CD14-positive monocyte (primary cell): ENCODE results near the gene GOLGA6L7. TPM values are rescaled to one million over a fixed set of nuclear protein-coding genes. Genes with fewer than 3 reads are reported as not detected.
"Not testable (repeated sequence)": the region's sequence is repeated elsewhere in the genome, so short reads cannot be mapped to it uniquely, and the experiment has no call there.

ENCODE experiments used
- DNase-seq, 3 donors: peaks; one replicate each; pipeline ENCODE4 v3.0.0-alpha.2; 2011 to 2022
- H2AFZ ChIP-seq: 2 replicates; pipeline ENCODE4 v1.6.0; 2012; ENCODE audit warnings: mild to moderate bottlenecking, low read depth, low read length, inconsistent platforms; ENCODE audit not compliant: insufficient read depth, poor library complexity, severe bottlenecking
- H3K27ac ChIP-seq, 2 donors: 1 replicate in 1 of 2; 2 replicates in 1 of 2; pipeline ENCODE4 v1.5.1; 2012 to 2013; ENCODE audit warnings: low read length in 2 of 2, control low read depth in 1 of 2, inconsistent platforms in 1 of 2, low read depth in 1 of 2, mild to moderate bottlenecking in 1 of 2
- H3K27me3 ChIP-seq, 2 donors: one replicate each; pipeline versions ENCODE4 v1.6.0 to v1.6.1; 2011 to 2013; ENCODE audit warnings: low read length in 2 of 2; ENCODE audit not compliant: control insufficient read depth in 2 of 2, insufficient read depth in 2 of 2
- H3K36me3 ChIP-seq, 2 donors: replicated peaks in 1 of 2; 1 replicate in 1 of 2; 2 replicates in 1 of 2; pipeline versions ENCODE4 v1.5.1 to v1.6.1; 2012 to 2013; ENCODE audit warnings: low read length in 2 of 2, control low read depth in 1 of 2, inconsistent platforms in 1 of 2, mild to moderate bottlenecking in 1 of 2; ENCODE audit not compliant: insufficient read depth in 2 of 2, control insufficient read depth in 1 of 2
- H3K4me1 ChIP-seq, 2 donors: 1 replicate in 1 of 2; 2 replicates in 1 of 2; pipeline versions ENCODE4 v1.5.1 to v1.6.1; 2012 to 2013; ENCODE audit warnings: low read length in 2 of 2, control low read depth in 1 of 2, inconsistent platforms in 1 of 2, mild to moderate bottlenecking in 1 of 2, moderate library complexity in 1 of 2; ENCODE audit not compliant: insufficient read depth in 2 of 2, control insufficient read depth in 1 of 2
- H3K4me2 ChIP-seq: replicated peaks from 2 replicates; pipeline ENCODE3; 2012; ENCODE audit warnings: low read length, moderate library complexity, mild to moderate bottlenecking; ENCODE audit not compliant: poor library complexity, severe bottlenecking; ENCODE audit errors: extremely low read depth
- H3K4me3 ChIP-seq, 3 experiments: fragments of 200-600 bp in 1 of 3; sonication (generic) in 1 of 3; replicated peaks in 1 of 3; 1 replicate in 2 of 3; 2 replicates in 1 of 3; pipeline ENCODE4 v1.5.1; 2011 to 2013; ENCODE audit warnings: low read length in 3 of 3, mild to moderate bottlenecking in 3 of 3, control low read depth in 2 of 3, low read depth in 2 of 3, inconsistent platforms in 1 of 3, moderate library complexity in 1 of 3
- H3K79me2 ChIP-seq: 2 replicates; pipeline ENCODE4 v1.6.0; 2012; ENCODE audit warnings: mild to moderate bottlenecking, control low read depth, inconsistent platforms, low read length, moderate library complexity; ENCODE audit not compliant: insufficient read depth
- H3K9ac ChIP-seq: 2 replicates; pipeline ENCODE4 v1.6.0; 2017; ENCODE audit warnings: low read length, mild to moderate bottlenecking; ENCODE audit not compliant: insufficient read depth, poor library complexity, severe bottlenecking
- H3K9me3 ChIP-seq, 2 donors: replicated peaks in 1 of 2; 1 replicate in 1 of 2; 2 replicates in 1 of 2; pipeline versions ENCODE4 v1.5.1 to v1.6.1; 2012 to 2013; ENCODE audit warnings: low read length in 2 of 2, control low read depth in 1 of 2; ENCODE audit not compliant: control insufficient read depth in 1 of 2, insufficient read depth in 1 of 2
- H4K20me1 ChIP-seq: 2 replicates; pipeline ENCODE4 v1.6.0; 2012; ENCODE audit warnings: mild to moderate bottlenecking, low read length, control low read depth, moderate library complexity; ENCODE audit not compliant: insufficient read depth
- H3K27ac Mint-ChIP-seq, 7 donors: one replicate each; pipeline ENCODE4 v1.8.0; 2020; ENCODE audit warnings: mild to moderate bottlenecking in 7 of 7, mixed read lengths in 7 of 7, moderate library complexity in 6 of 7, inconsistent platforms in 2 of 7
- H3K27me3 Mint-ChIP-seq, 3 donors: one replicate each; pipeline ENCODE4 v1.8.0; 2021 to 2022; ENCODE audit warnings: low read depth in 3 of 3, mild to moderate bottlenecking in 3 of 3, mixed read lengths in 3 of 3, moderate library complexity in 3 of 3, inconsistent platforms in 1 of 3
- H3K36me3 Mint-ChIP-seq, 2 donors: one replicate each; pipeline ENCODE4 v1.8.0; 2020; ENCODE audit warnings: mixed read lengths in 2 of 2, inconsistent platforms in 1 of 2, mild to moderate bottlenecking in 1 of 2
- H3K4me1 Mint-ChIP-seq: one replicate; pipeline ENCODE4 v1.8.0; 2020; ENCODE audit warnings: mild to moderate bottlenecking, mixed read lengths
- H3K4me3 Mint-ChIP-seq, 2 donors: one replicate each; pipeline ENCODE4 v1.8.0; 2020; ENCODE audit warnings: mild to moderate bottlenecking in 2 of 2, mixed read lengths in 2 of 2, moderate library complexity in 1 of 2
- H3K9me3 Mint-ChIP-seq, 7 donors: one replicate each; pipeline ENCODE4 v1.8.0; 2020 to 2022; ENCODE audit warnings: mixed read lengths in 7 of 7, mild to moderate bottlenecking in 6 of 7, moderate library complexity in 6 of 7, inconsistent platforms in 2 of 7
- WGBS: methylation state at CpG from one replicate; pipeline ENCODE4 v1.1.5; 2013; ENCODE audit warnings: missing lambda C conversion rate; ENCODE audit not compliant: insufficient coverage; 5-methylcytosine and 5-hydroxymethylcytosine counted together
- intact Hi-C, 2 donors: fragments of 100-400 bp; cut with micrococcal nuclease; formaldehyde crosslinking; loops; one replicate each; pipeline versions ENCODE4 v1.15.0 to v1.15.1; 2023
- polyA plus RNA-seq, 3 donors: library from polyadenylated mRNA; depleted of rRNA in 1 of 3; unstranded in 2 of 3; stranded (reverse) in 1 of 3; fragments of 300-500 nt in 2 of 3; fragments of >200 nt in 1 of 3; fragmentation: Illumina TruSeq in 2 of 3; gene quantifications; 1 replicate in 2 of 3; 2 replicates in 1 of 3; pipeline ENCODE4 v1.2.3, GENCODE V29; 2012 to 2021

The GOLGA6L7 gene
- polyA plus RNA-seq, 3 donors: not detected

- H2AFZ ChIP-seq, H4K20me1 ChIP-seq, H3K4me2 ChIP-seq, H3K27ac Mint-ChIP-seq, H3K27me3 ChIP-seq, H3K9me3 ChIP-seq, H3K27ac ChIP-seq, H3K9ac ChIP-seq, H3K36me3 Mint-ChIP-seq, intact Hi-C loops, H3K4me3 Mint-ChIP-seq, H3K4me3 ChIP-seq, H3K4me1 Mint-ChIP-seq, DNase-seq, H3K9me3 Mint-ChIP-seq, H3K79me2 ChIP-seq, H3K4me1 ChIP-seq, H3K36me3 ChIP-seq, H3K27me3 Mint-ChIP-seq: not testable (repeated sequence)
- WGBS: no CpG with 5 or more reads among the region's 3 CpGs
These were observed 30.3 kb downstream of the GOLGA6L7 start for GRCh38 chr15:28818168-28818567.

GRCh38 chr15:28814059-28814458 is 34.4 kb downstream of the GOLGA6L7 start:
- H3K79me2 ChIP-seq, DNase-seq, H3K4me1 ChIP-seq, H3K9me3 ChIP-seq, H2AFZ ChIP-seq, H3K9me3 Mint-ChIP-seq, H4K20me1 ChIP-seq, H3K4me1 Mint-ChIP-seq, H3K4me3 ChIP-seq, H3K4me3 Mint-ChIP-seq, H3K27me3 ChIP-seq, H3K27ac ChIP-seq, H3K27ac Mint-ChIP-seq, H3K36me3 ChIP-seq, intact Hi-C loops, H3K27me3 Mint-ChIP-seq, H3K9ac ChIP-seq, H3K4me2 ChIP-seq, H3K36me3 Mint-ChIP-seq: not testable (repeated sequence)

- H3K9me3 Mint-ChIP-seq, H3K27me3 Mint-ChIP-seq, intact Hi-C loops, DNase-seq, H3K27ac Mint-ChIP-seq, H3K4me3 ChIP-seq, H3K27ac ChIP-seq, H4K20me1 ChIP-seq, H3K36me3 ChIP-seq, H3K4me3 Mint-ChIP-seq, H3K9me3 ChIP-seq, H3K36me3 Mint-ChIP-seq, H2AFZ ChIP-seq, H3K4me1 Mint-ChIP-seq, H3K4me1 ChIP-seq, H3K27me3 ChIP-seq, H3K4me2 ChIP-seq, H3K79me2 ChIP-seq, H3K9ac ChIP-seq: not testable (repeated sequence)
- WGBS: no CpG with 5 or more reads among the region's 2 CpGs
These were observed 35.1 kb downstream of the GOLGA6L7 start for GRCh38 chr15:28813392-28813791.

- H3K27ac Mint-ChIP-seq, H3K4me2 ChIP-seq, H3K4me1 Mint-ChIP-seq, H3K9me3 ChIP-seq, H3K27me3 ChIP-seq, H3K27ac ChIP-seq, H3K4me3 Mint-ChIP-seq, H3K4me3 ChIP-seq, H3K4me1 ChIP-seq, DNase-seq, H3K27me3 Mint-ChIP-seq, H3K36me3 Mint-ChIP-seq, H3K9ac ChIP-seq, H3K9me3 Mint-ChIP-seq, intact Hi-C loops, H4K20me1 ChIP-seq, H2AFZ ChIP-seq, H3K36me3 ChIP-seq, H3K79me2 ChIP-seq: not testable (repeated sequence)
- 100% methylated on average over 1 of the region's 4 CpGs for WGBS
These were observed 36.4 kb downstream of the GOLGA6L7 start for GRCh38 chr15:28811852-28812550.
